Lower lobe of right lung (tissue), 2 donors: Measurements from ENCODE around the gene CYP1B1. TPM values are rescaled to one million over a fixed set of nuclear protein-coding genes. Genes with fewer than 3 reads are reported as not detected.
A peak's percentile ranks its signal among the peaks of the same experiment; 100 is the strongest.

Experiments
- ATAC-seq, 2 donors: fragments of 200-7000 bp; cut with Tn5 transposase; one replicate each; pipeline ENCODE4 v1.9.1; 2020 to 2022; ENCODE audit warnings: mild to moderate bottlenecking in 2 of 2, moderate library complexity in 2 of 2
- DNase-seq: peaks from one replicate; pipeline ENCODE4 v3.0.0-alpha.2; 2020
- H3K27ac ChIP-seq: fragments of 200-600 bp; one replicate; pipeline ENCODE4 v1.8.0; 2022
- H3K27me3 ChIP-seq: fragments of 200-600 bp; one replicate; pipeline ENCODE4 v1.8.0; 2022; ENCODE audit warnings: low read depth
- H3K36me3 ChIP-seq: fragments of 200-600 bp; one replicate; pipeline ENCODE4 v1.8.0; 2022; ENCODE audit warnings: mild to moderate bottlenecking
- H3K4me1 ChIP-seq: fragments of 200-600 bp; one replicate; pipeline ENCODE4 v1.8.0; 2022
- H3K4me3 ChIP-seq: fragments of 200-600 bp; one replicate; pipeline ENCODE4 v1.8.0; 2022; ENCODE audit warnings: mild to moderate bottlenecking
- H3K9me3 ChIP-seq: fragments of 200-600 bp; one replicate; pipeline ENCODE4 v1.8.0; 2022
- CTCF ChIP-seq: fragments of 200-600 bp; IDR thresholded peaks from one replicate; pipeline ENCODE4 v1.8.0; 2022; ENCODE audit warnings: antibody characterized with exemption, mild to moderate bottlenecking
- intact Hi-C: fragments of 100-400 bp; cut with DNase I; formaldehyde crosslinking; loops from one replicate; pipeline ENCODE4 v1.11.0; 2022
- total RNA-seq: library from RNA; stranded (reverse); fragmentation: NEBNext Ultra II Directional; extraction: Animal tissue kit (Norgen Biotek cat#: 25700); gene quantifications from one replicate; pipeline ENCODE4 v1.2.1, GENCODE V29; 2021
- donor health status: DM: no; HTN: yes; CAD: no; lungs with severe emphysema.

The CYP1B1 gene
- total RNA-seq, 1 donor from 2014 or later, result 67.0 TPM

GRCh38 chr2:38037757-38038621, 38.0 kb downstream of the CYP1B1 start:
- intact Hi-C loops, result no loop called here
- TF ChIP-seq CTCF, result peak; percentile 26
- Histone ChIP-seq H3K4me3 (peak overlapping the region; percentile 44), H3K27me3 (no peaks in the 10 kb centered on the region), H3K4me1 (peaks cover 9% of the 10 kb centered on the region), H3K36me3 (no peaks in the 10 kb centered on the region), H3K27ac (peak overlapping the region; percentile 21), H3K9me3 (no peaks in the 10 kb centered on the region)
- ATAC-seq, result peak; percentile 84 to 87
- no peak for DNase-seq

- Histone ChIP-seq H3K4me1 (peaks cover 9% of the 10 kb centered on the region), H3K27ac (peak overlapping the region; percentile 12), H3K27me3 (no peaks in the 10 kb centered on the region), H3K9me3 (no peaks in the 10 kb centered on the region), H3K4me3 (no peak overlapping the region), H3K36me3 (no peaks in the 10 kb centered on the region)
- ATAC-seq (no peak), DNase-seq (no peak)
- no peak for TF ChIP-seq CTCF
- intact Hi-C loops, result no loop called here
Observed at GRCh38 chr2:38037325-38037724, 38.6 kb downstream of the CYP1B1 start.

GRCh38 chr2:38035968-38036367, 40.0 kb downstream of the CYP1B1 start:
- no peaks in the 10 kb centered on the region for H3K9me3 ChIP-seq
- H3K36me3 ChIP-seq, result no peaks in the 10 kb centered on the region
- H3K4me1 ChIP-seq, result peaks cover 9% of the 10 kb centered on the region
- H3K27ac ChIP-seq, result no peak overlapping the region
- intact Hi-C loops, result no loop called here
- H3K4me3 ChIP-seq, result no peak overlapping the region
- DNase-seq (no peak), ATAC-seq (no peak)
- no peak for TF ChIP-seq CTCF
- no peaks in the 10 kb centered on the region for H3K27me3 ChIP-seq

GRCh38 chr2:38033646-38034045, 42.3 kb downstream of the CYP1B1 start:
- no peaks in the 10 kb centered on the region for H3K27me3 ChIP-seq
- H3K36me3 ChIP-seq, result no peaks in the 10 kb centered on the region
- H3K4me1 ChIP-seq, result peaks cover 8% of the 10 kb centered on the region
- ATAC-seq (no peak), DNase-seq (no peak)
- H3K4me3 ChIP-seq, result no peak overlapping the region
- no peaks in the 10 kb centered on the region for H3K9me3 ChIP-seq
- no peak for TF ChIP-seq CTCF
- H3K27ac ChIP-seq, result no peak overlapping the region
- intact Hi-C loops, result no loop called here

- ATAC-seq (no peak), DNase-seq (no peak)
- peaks cover 4% of the 10 kb centered on the region for H3K4me1 ChIP-seq
- no peak for TF ChIP-seq CTCF
- H3K9me3 ChIP-seq, result no peaks in the 10 kb centered on the region
- intact Hi-C loops, result no loop called here
- H3K36me3 ChIP-seq, result no peaks in the 10 kb centered on the region
- no peak overlapping the region for H3K4me3 ChIP-seq
- H3K27me3 ChIP-seq, result no peaks in the 10 kb centered on the region
- no peak overlapping the region for H3K27ac ChIP-seq
Observed at GRCh38 chr2:38032946-38033345, 43.0 kb downstream of the CYP1B1 start.
